Keratinocyte (primary cell): ENCODE results near the gene APEX1. TPM values are rescaled to one million over a fixed set of nuclear protein-coding genes. Genes with fewer than 3 reads are reported as not detected.

Source experiments
- DNase-seq: peaks from one replicate; pipeline ENCODE4 v3.0.0-alpha.2; 2011; ENCODE audit warnings: low read depth, missing footprints, low spot score
- FAIRE-seq: peaks from 2 replicates; lab custom pipeline; 2011; peaks lifted over from hg19 to GRCh38; lab: Jason Lieb, UNC
- H2AFZ ChIP-seq: 2 replicates; pipeline ENCODE4 v1.6.0; 2012; ENCODE audit warnings: low read length, control low read depth, inconsistent platforms; ENCODE audit not compliant: control insufficient read depth
- H3K27ac ChIP-seq: 2 replicates; pipeline ENCODE4 v1.5.1; 2011; ENCODE audit warnings: low read length; ENCODE audit not compliant: control insufficient read depth, insufficient read depth
- H3K27me3 ChIP-seq: 3 replicates; pipeline ENCODE4 v1.6.0; 2011; ENCODE audit warnings: low read length; ENCODE audit not compliant: control insufficient read depth, insufficient read depth; ENCODE audit errors: extremely low read depth
- H3K36me3 ChIP-seq, 2 experiments: 2 replicates in 1 of 2; 3 replicates in 1 of 2; pipeline ENCODE4 v1.5.1; 2011; ENCODE audit warnings: low read length in 2 of 2, mild to moderate bottlenecking in 1 of 2; ENCODE audit not compliant: control insufficient read depth in 2 of 2, insufficient read depth in 2 of 2; ENCODE audit errors: extremely low read depth in 1 of 2
- H3K4me1 ChIP-seq: 3 replicates; pipeline ENCODE4 v1.5.1; 2011; ENCODE audit warnings: low read length; ENCODE audit not compliant: control insufficient read depth, insufficient read depth; ENCODE audit errors: extremely low read depth
- H3K4me2 ChIP-seq: 3 replicates; pipeline ENCODE4 v1.6.0; 2011; ENCODE audit warnings: low read depth, low read length; ENCODE audit not compliant: control insufficient read depth, insufficient read depth; ENCODE audit errors: extremely low read depth
- H3K4me3 ChIP-seq, 3 experiments: fragments of 200-600 bp in 1 of 3; sonication (generic) in 1 of 3; 2 replicates in 2 of 3; 3 replicates in 1 of 3; pipeline ENCODE4 v1.5.1; 2011 to 2016; ENCODE audit warnings: low read length in 3 of 3, mild to moderate bottlenecking in 3 of 3, control low read depth in 2 of 3, inconsistent platforms in 1 of 3, low read depth in 1 of 3, mixed read lengths in 1 of 3, mixed run types in 1 of 3, moderate library complexity in 1 of 3; ENCODE audit not compliant: control insufficient read depth in 2 of 3, insufficient read depth in 2 of 3; ENCODE audit errors: extremely low read depth in 1 of 3
- H3K79me2 ChIP-seq: 2 replicates; pipeline ENCODE4 v1.6.0; 2012; ENCODE audit warnings: low read length; ENCODE audit not compliant: control insufficient read depth, insufficient read depth
- H3K9ac ChIP-seq: 3 replicates; pipeline ENCODE4 v1.6.0; 2011; ENCODE audit warnings: low read length; ENCODE audit not compliant: control insufficient read depth, insufficient read depth; ENCODE audit errors: extremely low read depth
- H3K9me1 ChIP-seq: 3 replicates; pipeline ENCODE4 v1.6.0; 2011; ENCODE audit warnings: low read length; ENCODE audit not compliant: control insufficient read depth, insufficient read depth; ENCODE audit errors: extremely low read depth
- H3K9me3 ChIP-seq: 2 replicates; pipeline ENCODE4 v1.5.1; 2012; ENCODE audit warnings: low read depth, low read length; ENCODE audit not compliant: control insufficient read depth
- H4K20me1 ChIP-seq: 3 replicates; pipeline ENCODE4 v1.6.0; 2011; ENCODE audit warnings: low read length; ENCODE audit not compliant: control insufficient read depth, insufficient read depth; ENCODE audit errors: extremely low read depth
- CTCF ChIP-seq, 3 experiments: IDR thresholded peaks in 1 of 3; conservative IDR thresholded peaks in 1 of 3; optimal IDR thresholded peaks in 1 of 3; 2 replicates in 2 of 3; 3 replicates in 1 of 3; pipeline versions ENCODE3 to v1.5.1; 2011; ENCODE audit warnings: low read length in 3 of 3, mild to moderate bottlenecking in 3 of 3, moderate library complexity in 2 of 3, control low read depth in 1 of 3, inconsistent platforms in 1 of 3; ENCODE audit not compliant: insufficient read depth in 2 of 3; ENCODE audit errors: extremely low read depth in 1 of 3
- EZH2 ChIP-seq: IDR thresholded peaks from one replicate; pipeline ENCODE4 v1.6.1; 2012; ENCODE audit warnings: inconsistent platforms, mild to moderate bottlenecking, low read length, moderate library complexity
- dilution Hi-C: fragments of 300-500 bp; cut with MboI; formaldehyde crosslinking; loops from one replicate; pipeline ENCODE4 v1.7.0; 2020; ENCODE audit warnings: low sequenced_read_pairs; ENCODE audit not compliant: extremely low pct_ligation_motif_present
- polyA plus RNA-seq, 5 experiments: library from polyadenylated mRNA; depleted of rRNA in 3 of 5; stranded (reverse) in 3 of 5; stranded (forward) in 1 of 5; unstranded in 1 of 5; fragments of >200 nt; gene quantifications; 1 replicate in 1 of 5; 2 replicates in 3 of 5; 3 replicates in 1 of 5; pipeline versions ENCODE4 v1.2.1 to v1.2.3, GENCODE V29; 2011 to 2012; ENCODE audit warnings: missing spikeins in 2 of 5, low read depth in 1 of 5, low replicate concordance in 1 of 5

The APEX1 gene
- polyA plus RNA-seq, 1 donor (not counting 4 experiments of a cell fraction or from before 2014, with no cell fraction given): 234 TPM

GRCh38 chr14:20458031-20458789, 3.2 kb downstream of the APEX1 start:
- no peak overlapping the region for H2AFZ ChIP-seq
- H3K9me1 ChIP-seq: no peaks in the 10 kb centered on the region
- peaks cover 22 to 23% of the 10 kb centered on the region in 2 experiments for H3K36me3 ChIP-seq
- no peak for DNase-seq
- H3K4me1 ChIP-seq: peaks cover 26% of the 10 kb centered on the region
- H3K4me2 ChIP-seq: no peak overlapping the region
- H3K27me3 ChIP-seq: no peaks in the 10 kb centered on the region
- no peak for FAIRE-seq
- no peak overlapping the region for H3K27ac ChIP-seq
- dilution Hi-C loops: no loop called here
- peaks cover 55% of the 10 kb centered on the region for H3K79me2 ChIP-seq
- TF ChIP-seq EZH2: no peak
- H3K9ac ChIP-seq: no peak overlapping the region
- H3K4me3 ChIP-seq: no peak overlapping the region
- H3K9me3 ChIP-seq: no peaks in the 10 kb centered on the region
- H4K20me1 ChIP-seq: peaks cover 3% of the 10 kb centered on the region

GRCh38 chr14:20460458-20461224, 5.6 kb downstream of the APEX1 start:
- Histone ChIP-seq H3K36me3 (peaks cover 22 to 23% of the 10 kb centered on the region in 2 experiments), H3K79me2 (peaks cover 43% of the 10 kb centered on the region), H4K20me1 (peaks cover 3% of the 10 kb centered on the region), H3K9ac (peak overlapping the region; percentile 84), H3K9me1 (no peaks in the 10 kb centered on the region), H3K27me3 (no peaks in the 10 kb centered on the region), H3K4me1 (peaks cover 26% of the 10 kb centered on the region), H3K27ac (peak overlapping the region; percentile 75), H2AFZ (peak overlapping the region; percentile 55), H3K4me3 (peak overlapping the region; percentile 76 to 88 (median 87)), H3K4me2 (peak overlapping the region; percentile 93), H3K9me3 (no peaks in the 10 kb centered on the region)
- TF ChIP-seq CTCF (optimal IDR thresholded peaks at IDR 0.05 in 1 of 3, IDR thresholded peaks at IDR 0.05 in 1 of 3, conservative IDR thresholded peaks at IDR 0.05 in 1 of 3; ENCODE audit: extremely low read depth in 1 of 3, insufficient read depth in 2 of 3, low read length in 3 of 3): no peak
- TF ChIP-seq EZH2: no peak
- DNase-seq: no peak
- FAIRE-seq: no peak
- dilution Hi-C loops: no loop called here
